ENCODE data around the gene TRIM46.
A peak's percentile ranks its signal among the peaks of the same experiment; 100 is the strongest.

Gene TRIM46

GRCh38 chr1:155126556-155127104 is 47.0 kb upstream of the TRIM46 start:
- Histone ChIP-seq H3K4me1 (ENCODE audit: control insufficient read depth in 1 of 2, insufficient read depth in 1 of 2, low read depth in 1 of 2, low read length in 1 of 2) (peaks cover 28 to 31% of the 10 kb centered on the region in 2 experiments), H3K4me3 (ENCODE audit: low read depth in 1 of 2, low read length in 1 of 2) (peak overlapping the region; percentile 34 to 60), H3K36me3 (no peaks in the 10 kb centered on the region), H3K27me3 (peaks cover 74% of the 10 kb centered on the region), H3K9me3 (no peaks in the 10 kb centered on the region), H3K27ac (no peak overlapping the region)
- TF ChIP-seq CTCF (IDR thresholded peaks at IDR 0.05) = no peak

- H3K4me1 ChIP-seq (ENCODE audit: control insufficient read depth in 1 of 2, insufficient read depth in 1 of 2, low read depth in 1 of 2, low read length in 1 of 2) = peaks cover 28 to 31% of the 10 kb centered on the region in 2 experiments
- no peak for TF ChIP-seq CTCF (IDR thresholded peaks at IDR 0.05)
- no peaks in the 10 kb centered on the region for H3K36me3 ChIP-seq
- peaks cover 74% of the 10 kb centered on the region for H3K27me3 ChIP-seq
- H3K9me3 ChIP-seq = no peaks in the 10 kb centered on the region
- H3K4me3 ChIP-seq (ENCODE audit: low read depth in 1 of 2, low read length in 1 of 2) = peak within 1 kb of the TSS; percentile 34 to 60
- H3K27ac ChIP-seq = no peak within 1 kb of the TSS
Measured at GRCh38 chr1:155127105-155127966, 46.3 kb upstream of the TRIM46 start, which contains the start of gene EFNA1. TSS of gene EFNA1 (plus strand) at chr1:155127876. CDS start at chr1:155127978, 102 bp downstream.

GRCh38 chr1:155127967-155128754 is 45.5 kb upstream of the TRIM46 start:
- Histone ChIP-seq H3K4me3 (ENCODE audit: low read depth in 1 of 2, low read length in 1 of 2) (peak overlapping the region; percentile 23 to 60), H3K36me3 (no peaks in the 10 kb centered on the region), H3K9me3 (no peaks in the 10 kb centered on the region), H3K4me1 (ENCODE audit: control insufficient read depth in 1 of 2, insufficient read depth in 1 of 2, low read depth in 1 of 2, low read length in 1 of 2) (peaks cover 28 to 31% of the 10 kb centered on the region in 2 experiments), H3K27ac (no peak overlapping the region), H3K27me3 (peaks cover 74% of the 10 kb centered on the region)
- TF ChIP-seq CTCF (IDR thresholded peaks at IDR 0.05) = no peak

- peaks cover 28 to 31% of the 10 kb centered on the region in 2 experiments for H3K4me1 ChIP-seq (ENCODE audit: control insufficient read depth in 1 of 2, insufficient read depth in 1 of 2, low read depth in 1 of 2, low read length in 1 of 2)
- TF ChIP-seq CTCF (IDR thresholded peaks at IDR 0.05) = no peak
- no peaks in the 10 kb centered on the region for H3K9me3 ChIP-seq
- no peak overlapping the region for H3K27ac ChIP-seq
- no peak overlapping the region for H3K4me3 ChIP-seq (ENCODE audit: low read depth in 1 of 2, low read length in 1 of 2)
- H3K27me3 ChIP-seq = peaks cover 69% of the 10 kb centered on the region
- no peaks in the 10 kb centered on the region for H3K36me3 ChIP-seq
Measured at GRCh38 chr1:155128755-155129473, 44.7 kb upstream of the TRIM46 start.

All from neutrophil (primary cell).